ENCODE measurements around the gene COQ8A.
"Not testable (repeated sequence)": the region's sequence is repeated elsewhere in the genome, so short reads cannot be mapped to it uniquely, and the experiment has no call there.

The COQ8A gene

GRCh38 chr1:226953175-226953800 is 13.2 kb downstream of the COQ8A start:
- DNase-seq = no peak

GRCh38 chr1:226954337-226954736 is 14.2 kb downstream of the COQ8A start:
- DNase-seq = no peak

GRCh38 chr1:226954777-226955176 is 14.7 kb downstream of the COQ8A start:
- no peak for DNase-seq

- not testable (repeated sequence) for DNase-seq
Observed at GRCh38 chr1:226955857-226956256, 15.8 kb downstream of the COQ8A start.

DNA sequence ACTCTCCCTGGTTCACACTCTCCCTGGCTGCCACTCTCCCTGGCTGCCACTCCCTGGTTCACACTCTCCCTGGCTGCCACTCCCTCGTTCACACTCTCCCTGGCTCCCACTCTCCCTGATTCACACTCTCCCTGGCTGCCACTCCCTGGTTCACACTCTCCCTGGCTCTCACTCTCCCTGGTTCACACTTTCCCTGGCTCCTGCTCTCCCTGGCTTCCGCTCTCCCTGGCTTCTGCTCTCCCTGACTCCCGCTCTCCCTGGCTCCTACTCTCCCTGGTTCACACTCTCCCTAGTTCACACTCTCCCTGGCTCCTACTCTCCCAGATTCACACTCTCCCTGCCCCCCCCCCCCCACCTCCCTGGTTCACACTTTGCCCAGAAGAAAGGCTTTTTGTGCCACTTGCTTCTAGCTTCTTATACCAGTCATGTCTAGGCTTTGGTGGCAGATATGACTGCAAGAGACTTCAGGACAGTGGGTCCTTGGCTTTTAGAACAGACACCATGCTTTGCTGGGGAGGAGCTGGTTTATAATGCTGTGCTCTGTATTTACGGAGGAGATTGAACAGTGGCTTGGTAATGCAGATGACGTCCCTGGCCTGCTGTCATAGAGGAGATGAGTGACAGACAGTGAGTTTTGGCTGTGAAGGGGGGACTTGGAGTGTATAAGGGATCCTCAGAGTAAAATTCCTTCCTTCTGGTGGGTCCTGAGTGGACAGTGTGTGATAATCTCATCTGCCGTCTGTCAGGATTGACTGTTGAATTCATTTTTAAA is 17.0 kb downstream of the COQ8A start:
- DNase-seq = no peak

GRCh38 chr1:226957714-226958113 is 17.6 kb downstream of the COQ8A start:
- no peak for DNase-seq

GRCh38 chr1:226958300-226958699 is 18.2 kb downstream of the COQ8A start:
- no peak for DNase-seq

DNA sequence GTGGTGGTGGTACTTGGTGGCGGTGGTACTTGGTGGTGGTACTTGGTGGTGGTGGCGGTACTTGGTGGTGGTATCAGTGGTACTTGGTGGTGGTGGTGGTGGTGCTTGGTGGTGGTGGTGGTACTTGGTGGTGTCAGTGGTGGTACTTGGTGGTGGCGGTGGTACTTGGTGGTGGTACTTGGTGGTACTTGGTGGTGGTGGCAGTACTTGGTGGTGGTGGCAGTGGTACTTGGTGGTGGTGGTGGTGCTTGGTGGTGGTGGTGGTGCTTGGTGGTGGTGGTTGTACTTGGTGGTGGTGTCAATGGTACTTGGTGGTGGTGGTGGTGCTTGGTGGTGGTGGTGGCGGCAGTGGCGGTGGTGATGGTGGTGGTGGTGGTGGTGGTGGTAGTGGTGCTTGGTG is 20.2 kb downstream of the COQ8A start:
- DNase-seq = no peak

DNA sequence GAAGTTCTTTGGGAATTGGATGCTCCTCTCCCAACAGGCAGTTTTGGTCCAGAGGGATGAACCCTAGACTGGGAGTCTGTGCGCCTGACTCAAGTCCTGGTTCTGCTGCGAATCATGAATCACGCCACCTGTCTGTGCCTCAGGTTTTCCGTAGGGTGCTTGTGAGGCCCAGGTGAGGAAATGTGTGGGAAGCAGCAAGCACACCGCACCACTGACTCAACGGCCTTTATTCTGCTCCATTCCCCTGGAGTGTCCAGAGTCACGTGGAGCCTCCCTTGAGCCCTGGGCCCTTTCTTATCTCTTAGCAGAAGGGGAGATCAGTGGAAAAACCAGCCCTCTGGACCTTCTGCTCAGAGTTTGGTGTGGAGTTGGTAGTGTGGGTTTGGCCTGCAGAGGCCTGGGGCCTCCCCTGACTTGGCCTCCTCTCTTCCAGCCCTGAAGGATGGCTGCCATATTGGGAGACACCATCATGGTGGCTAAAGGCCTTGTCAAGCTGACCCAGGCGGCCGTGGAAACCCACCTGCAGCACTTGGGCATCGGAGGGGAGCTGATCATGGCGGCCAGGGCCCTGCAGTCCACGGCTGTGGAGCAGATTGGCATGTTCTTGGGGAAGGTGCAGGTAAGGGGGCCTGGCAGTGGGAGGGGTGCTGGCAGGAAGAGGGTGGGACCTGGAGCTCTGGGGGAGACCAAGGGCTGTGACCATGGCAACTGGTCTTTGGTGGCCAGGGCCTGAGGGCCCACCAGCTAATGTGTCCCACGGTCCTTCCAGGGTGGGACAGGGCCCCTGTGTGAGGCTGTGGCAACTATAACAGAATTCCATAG is 21.1 kb downstream of the COQ8A start:
- peak; percentile 43 for DNase-seq

- no peak for DNase-seq
Observed at GRCh38 chr1:226962421-226963391, 22.6 kb downstream of the COQ8A start.

GRCh38 chr1:226964068-226964425 is 24.0 kb downstream of the COQ8A start:
- no peak for DNase-seq

DNA sequence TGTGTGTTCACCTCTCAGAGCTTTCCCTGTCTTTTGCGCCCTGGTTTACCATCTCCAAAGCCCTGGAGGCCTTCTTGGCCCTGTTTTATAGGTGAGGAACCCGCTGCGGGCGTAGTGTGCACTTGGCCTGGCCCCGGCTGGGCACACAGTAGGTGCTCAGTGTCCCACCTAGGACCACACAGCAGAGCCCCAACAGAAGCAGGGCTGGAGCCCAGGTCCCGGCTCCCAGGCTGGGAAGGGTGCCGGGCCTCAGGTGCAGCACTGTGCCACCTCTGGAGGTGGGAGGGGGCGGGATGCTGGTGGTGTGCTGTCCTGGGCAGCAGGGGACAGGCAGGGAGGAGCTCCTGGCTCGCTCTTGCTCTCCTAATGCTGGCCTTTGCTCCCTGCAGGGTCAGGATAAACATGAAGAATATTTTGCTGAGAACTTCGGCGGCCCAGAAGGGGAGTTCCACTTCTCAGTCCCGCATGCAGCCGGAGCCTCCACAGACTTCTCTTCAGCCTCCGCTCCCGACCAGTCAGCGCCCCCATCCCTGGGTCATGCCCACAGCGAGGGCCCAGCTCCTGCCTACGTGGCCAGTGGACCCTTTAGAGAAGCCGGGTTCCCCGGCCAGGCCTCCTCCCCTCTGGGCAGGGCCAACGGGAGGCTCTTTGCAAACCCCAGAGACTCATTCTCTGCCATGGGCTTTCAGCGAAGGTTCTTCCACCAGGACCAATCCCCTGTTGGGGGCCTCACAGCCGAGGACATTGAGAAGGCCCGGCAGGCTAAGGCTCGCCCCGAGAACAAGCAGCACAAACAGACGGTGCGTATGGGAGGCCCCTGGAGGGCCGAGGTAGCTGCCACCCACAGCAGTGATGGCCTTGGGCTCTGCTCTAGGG is 24.8 kb downstream of the COQ8A start:
- no peak for DNase-seq

GRCh38 chr1:226965581-226966440 is 25.7 kb downstream of the COQ8A start:
- no peak for DNase-seq

DNA sequence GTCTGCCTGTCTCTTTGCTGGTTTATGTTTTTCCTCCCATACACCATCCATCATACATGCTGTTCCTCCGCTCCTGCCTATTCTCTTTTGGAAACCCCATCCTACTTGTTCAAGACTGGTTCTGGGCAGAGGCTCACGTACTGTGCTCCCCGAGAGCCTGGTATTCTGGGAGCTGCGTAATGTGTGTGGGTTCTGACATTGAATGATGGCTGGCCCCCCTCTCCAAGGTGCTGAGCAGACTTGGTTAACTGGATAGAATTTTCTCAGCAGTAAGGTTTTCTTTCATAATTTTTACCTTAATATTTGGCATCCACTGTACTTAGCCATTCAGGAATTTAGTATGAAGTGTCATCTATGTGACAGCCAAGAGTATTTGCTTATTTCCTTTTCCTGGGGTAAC is 26.6 kb downstream of the COQ8A start:
- DNase-seq = no peak

GRCh38 chr1:226967665-226968064 is 27.6 kb downstream of the COQ8A start:
- no peak for DNase-seq

GRCh38 chr1:226971765-226972164 is 31.7 kb downstream of the COQ8A start:
- no peak for DNase-seq

DNA sequence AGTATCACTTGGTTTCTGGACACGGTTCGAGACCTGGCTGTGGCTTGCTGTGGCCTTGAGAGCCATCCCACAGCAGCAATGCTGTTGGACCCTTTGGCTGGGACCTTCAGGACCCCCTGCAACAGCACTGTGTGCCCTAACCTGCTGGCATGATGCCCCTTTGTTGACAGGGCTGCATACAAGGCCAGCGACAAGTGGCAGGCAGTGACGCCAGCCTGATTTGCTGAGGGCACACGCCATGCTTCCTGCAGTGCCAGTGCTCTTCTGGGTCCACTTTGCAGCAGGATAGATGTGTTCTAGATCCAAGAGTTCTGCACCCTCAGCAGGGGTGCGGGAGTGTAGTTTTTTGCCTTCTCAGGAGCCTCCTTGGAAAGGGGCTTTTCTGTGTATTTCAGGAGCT is 32.8 kb downstream of the COQ8A start:
- no peak for DNase-seq

- DNase-seq = no peak
Observed at GRCh38 chr1:226973371-226973897, 33.3 kb downstream of the COQ8A start.

- no peak for DNase-seq
Observed at GRCh38 chr1:226973898-226974543, 33.9 kb downstream of the COQ8A start.

Data from stimulated activated CD4-positive, alpha-beta T cell treated with anti-CD3 and anti-CD28 coated beads, Interleukin-1b, Interleukin-23, amount 100 ng/mL, for 48 hours (primary cell).